Measurements from ENCODE around the gene EBP.

Gene EBP

DNA sequence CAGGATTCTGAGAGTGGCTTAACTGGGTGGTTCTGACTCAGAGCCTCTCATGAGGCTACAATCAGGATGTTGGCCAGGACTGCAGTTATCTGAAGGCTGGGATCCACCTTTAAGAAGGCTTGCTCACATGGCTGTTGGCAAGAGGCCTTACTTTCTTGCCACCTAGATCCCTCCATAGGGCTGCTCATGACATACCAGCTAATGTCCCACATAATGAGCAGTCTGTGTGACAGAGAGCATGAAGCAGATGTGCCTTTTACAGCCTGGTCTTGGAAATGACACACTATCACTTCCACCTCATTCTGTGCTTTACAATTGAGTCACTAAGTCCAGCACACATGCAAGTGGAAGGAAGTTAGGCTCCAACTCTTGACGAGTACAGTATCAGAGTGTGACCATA is 48.4 kb downstream of the EBP start:
- no peak for TF ChIP-seq GATA3 (IDR thresholded peaks at IDR 0.05; ENCODE audit: low read depth, low read length)

- TF ChIP-seq GATA2 (IDR thresholded peaks at IDR 0.05; ENCODE audit: low read depth, low read length) (no peak), GATA3 (IDR thresholded peaks at IDR 0.05; ENCODE audit: low read depth, low read length) (no peak)
These were observed 52.2 kb downstream of the EBP start for GRCh38 chrX:48573690-48574269.

GRCh38 chrX:48574270-48575266 is 53.0 kb downstream of the EBP start, which contains the start of gene RBM3:
Gene RBM3 (plus strand): TSS chrX:48574484. CDS start chrX:48575181, 697 bp downstream.
- TF ChIP-seq GATA3 (IDR thresholded peaks at IDR 0.05; ENCODE audit: low read depth, low read length) = no peak
- TF ChIP-seq GATA2 (IDR thresholded peaks at IDR 0.05; ENCODE audit: low read depth, low read length) = no peak

DNA sequence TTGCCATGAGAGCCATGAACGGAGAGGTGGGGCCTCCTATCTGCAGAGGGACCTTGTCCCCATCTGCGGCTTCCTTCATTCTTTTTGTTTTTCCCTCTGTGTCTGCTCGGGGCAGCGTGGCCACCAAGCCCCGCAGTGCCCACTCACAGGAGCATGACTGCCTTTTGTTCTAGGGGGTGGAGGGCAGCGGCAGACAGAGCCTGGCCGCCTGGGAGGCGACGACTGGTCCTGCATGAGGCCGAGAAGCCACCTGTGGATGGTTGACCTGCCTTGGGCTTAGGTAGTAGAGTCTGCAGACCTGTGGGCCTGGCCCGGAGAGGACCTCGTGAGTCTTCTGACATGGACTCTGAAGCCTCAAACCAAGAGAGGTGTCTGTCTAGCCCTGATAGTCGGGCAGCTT is 54.0 kb downstream of the EBP start:
- TF ChIP-seq GATA3 (IDR thresholded peaks at IDR 0.05; ENCODE audit: low read depth, low read length) (no peak), GATA2 (IDR thresholded peaks at IDR 0.05; ENCODE audit: low read depth, low read length) (no peak)

DNA sequence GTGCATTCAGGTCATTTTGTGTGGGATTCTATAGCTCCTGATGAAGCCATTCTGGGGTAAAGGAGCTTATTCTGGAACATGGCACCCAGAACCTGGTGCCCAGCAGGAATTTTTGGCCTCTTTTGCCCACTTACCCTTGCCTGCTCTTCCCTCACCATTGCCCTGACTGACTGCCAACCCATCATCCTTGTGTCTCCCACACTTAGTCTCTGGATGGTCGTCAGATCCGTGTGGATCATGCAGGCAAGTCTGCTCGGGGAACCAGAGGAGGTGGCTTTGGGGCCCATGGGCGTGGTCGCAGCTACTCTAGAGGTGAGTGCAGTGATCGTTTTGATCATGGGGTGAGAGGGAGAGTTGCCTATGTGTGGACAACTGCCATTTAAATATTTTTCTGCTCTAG is 54.5 kb downstream of the EBP start:
- no peak for TF ChIP-seq GATA2 (IDR thresholded peaks at IDR 0.05; ENCODE audit: low read depth, low read length)
- no peak for TF ChIP-seq GATA3 (IDR thresholded peaks at IDR 0.05; ENCODE audit: low read depth, low read length)

All from SH-SY5Y (cell line).